H1 (cell line): ENCODE results near the gene CYP27B1. TPM values are rescaled to one million over a fixed set of nuclear protein-coding genes. Genes with fewer than 3 reads are reported as not detected.

Source experiments
- CBX8 ChIP-seq: fragments of 300-800, 300-1000 bp; sonication (generic); IDR thresholded peaks from 2 replicates; pipeline ENCODE4 v1.7.1; 2016; ENCODE audit warnings: low read depth, low read length, borderline replicate concordance
- SIN3A ChIP-seq, 2 experiments: IDR thresholded peaks in 1 of 2; conservative IDR thresholded peaks in 1 of 2; 2 replicates each; pipeline ENCODE4 v1.6.1; 2011 to 2012; ENCODE audit warnings: low read length in 2 of 2, improper control_type of control experiment in 1 of 2, low read depth in 1 of 2, mild to moderate bottlenecking in 1 of 2
- TCF12 ChIP-seq: IDR thresholded peaks from 2 replicates; pipeline ENCODE4 v1.6.1; 2011; ENCODE audit warnings: low read depth, mild to moderate bottlenecking, low read length
- TEAD4 ChIP-seq: IDR thresholded peaks from 2 replicates; pipeline ENCODE4 v1.6.1; 2012; ENCODE audit warnings: low read depth, low read length, inconsistent platforms, mixed read lengths
- polyA plus RNA-seq, 7 experiments: library from polyadenylated mRNA; depleted of rRNA in 3 of 7; stranded (reverse) in 5 of 7; unstranded in 2 of 7; fragments of >200 nt in 5 of 7; fragments of 200-250 nt in 2 of 7; gene quantifications; 1 replicate in 5 of 7; 2 replicates in 1 of 7; 4 replicates in 1 of 7; pipeline versions ENCODE4 v1.2.1 to v1.2.3, GENCODE V29; 2011 to 2013; ENCODE audit warnings: missing spikeins in 2 of 7, mixed read lengths in 2 of 7
- total RNA-seq: library from RNA; stranded (reverse); fragmentation: NEBNext Ultra II Directional; extraction: Animal tissue kit (Norgen Biotek cat#: 25700); gene quantifications from 2 replicates; pipeline ENCODE4 v1.2.1, GENCODE V29; 2021

Gene CYP27B1
- total and polyA plus RNA-seq, 2 of the 8 experiments (the other 6 are each of a cell fraction or from before 2014, with no cell fraction given) = 2.9 to 3.3 TPM

GRCh38 chr12:57739914-57740538 is 26.9 kb downstream of the CYP27B1 start (continued):
- TF ChIP-seq CBX8 (no peak), TCF12 (no peak), TEAD4 (no peak), SIN3A (conservative IDR thresholded peaks at IDR 0.05 in 1 of 2, IDR thresholded peaks at IDR 0.05 in 1 of 2; ENCODE audit: low read depth in 1 of 2, low read length in 2 of 2) (no peak)
